Activated CD8-positive, alpha-beta memory T cell treated with anti-CD3 and anti-CD28 coated beads, Interleukin-2, amount 10 ng/mL, durations not matched to agents 7 days and 5 days (primary cell): Measurements from ENCODE around the gene DDHD1. TPM values are rescaled to one million over a fixed set of nuclear protein-coding genes. Genes with fewer than 3 reads are reported as not detected.
"Not testable (repeated sequence)": the region's sequence is repeated elsewhere in the genome, so short reads cannot be mapped to it uniquely, and the experiment has no call there.

Experiments
- ATAC-seq: fragments of 150-1000 bp; cut with Tn5 transposase; one replicate; pipeline ENCODE4 v1.10.0; 2021; ENCODE audit warnings: moderate library complexity
- CTCF ChIA-PET: fragments of 350-600 bp; sonication (Branson Sonifier 250); formaldehyde crosslinking; loops from one replicate; lab custom pipeline; 2021; ENCODE audit warnings: antibody characterized with exemption; lab: Charles Lee
- DNase-seq: peaks from one replicate; pipeline ENCODE4 v3.0.0-alpha.2; 2020
- H3K27ac Mint-ChIP-seq: one replicate; pipeline ENCODE4 v1.8.0; 2021; ENCODE audit warnings: mild to moderate bottlenecking, mixed read lengths
- H3K27me3 Mint-ChIP-seq: one replicate; pipeline ENCODE4 v1.8.0; 2021; ENCODE audit warnings: mixed read lengths
- H3K36me3 Mint-ChIP-seq: one replicate; pipeline ENCODE4 v1.8.0; 2021; ENCODE audit warnings: mild to moderate bottlenecking, mixed read lengths
- H3K4me1 Mint-ChIP-seq: one replicate; pipeline ENCODE4 v1.8.0; 2021; ENCODE audit warnings: mixed read lengths
- H3K4me3 Mint-ChIP-seq: one replicate; pipeline ENCODE4 v1.8.0; 2021; ENCODE audit warnings: mild to moderate bottlenecking, moderate library complexity, mixed read lengths
- H3K9me3 Mint-ChIP-seq: one replicate; pipeline ENCODE4 v1.8.0; 2022; ENCODE audit warnings: low read depth, mixed read lengths
- total RNA-seq, 2 experiments: library from RNA; stranded (reverse); gene quantifications; one replicate each; pipeline ENCODE4 v1.2.3, GENCODE V29; 2021

Gene DDHD1
- total RNA-seq, 2 experiments from 2014 or later: 70.7 to 80.5 TPM

DNA sequence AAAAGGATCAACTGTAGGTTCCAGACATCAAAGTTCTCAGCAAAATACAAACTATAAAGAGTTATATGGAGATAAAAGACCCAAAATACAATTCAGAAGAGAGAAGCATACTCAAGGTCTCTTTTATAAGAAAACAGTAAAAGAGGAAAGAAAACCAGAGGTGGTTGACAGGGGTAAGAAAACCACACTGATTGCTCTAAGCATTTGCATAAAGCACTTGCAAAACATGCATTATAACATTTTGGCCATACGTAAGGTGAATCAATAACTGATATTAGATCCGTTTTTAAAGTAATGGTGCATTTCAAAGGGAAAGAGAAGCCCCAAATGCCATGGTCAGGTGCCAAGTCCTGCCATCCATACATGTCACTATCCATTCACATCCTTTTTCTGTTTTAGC is 5.9 kb downstream of the DDHD1 start:
- no peak for DNase-seq
- Mint-ChIP-seq H3K27ac (peak overlapping the region; percentile 74), H3K4me3 (peak overlapping the region; percentile 100), H3K27me3 (no peaks in the 10 kb centered on the region), H3K36me3 (peaks cover 54% of the 10 kb centered on the region), H3K4me1 (peaks cover 74% of the 10 kb centered on the region), H3K9me3 (peaks cover 7% of the 10 kb centered on the region)
- CTCF ChIA-PET: interaction anchor here (6.4 kb wide), 1 partner anchor 39 kb away, joined by 58 read pairs; no protein-coding TSS in a partner anchor
- ATAC-seq: no peak

GRCh38 chr14:53146739-53147138 is 6.4 kb downstream of the DDHD1 start:
- H3K4me3 Mint-ChIP-seq: peak overlapping the region; percentile 100
- H3K36me3 Mint-ChIP-seq: peaks cover 55% of the 10 kb centered on the region

GRCh38 chr14:53144244-53144643 is 8.9 kb downstream of the DDHD1 start:
- peak; percentile 75 for ATAC-seq
- H3K27ac Mint-ChIP-seq: peak overlapping the region; percentile 80
- H3K9me3 Mint-ChIP-seq: peaks cover 27% of the 10 kb centered on the region
- CTCF ChIA-PET: no interaction called here
- no peaks in the 10 kb centered on the region for H3K27me3 Mint-ChIP-seq
- H3K4me3 Mint-ChIP-seq: no peak overlapping the region
- peaks cover 65% of the 10 kb centered on the region for H3K36me3 Mint-ChIP-seq
- DNase-seq: peak; percentile 63
- H3K4me1 Mint-ChIP-seq: peaks cover 82% of the 10 kb centered on the region

More at GRCh38 chr14:53146739-53147138, 6.4 kb downstream of the DDHD1 start:
- Mint-ChIP-seq H3K27ac (peak overlapping the region; percentile 74), H3K4me1 (peaks cover 77% of the 10 kb centered on the region), H3K27me3 (no peaks in the 10 kb centered on the region), H3K9me3 (peaks cover 11% of the 10 kb centered on the region)
- ATAC-seq (no peak), DNase-seq (no peak)
- CTCF ChIA-PET: no interaction called here

DNA sequence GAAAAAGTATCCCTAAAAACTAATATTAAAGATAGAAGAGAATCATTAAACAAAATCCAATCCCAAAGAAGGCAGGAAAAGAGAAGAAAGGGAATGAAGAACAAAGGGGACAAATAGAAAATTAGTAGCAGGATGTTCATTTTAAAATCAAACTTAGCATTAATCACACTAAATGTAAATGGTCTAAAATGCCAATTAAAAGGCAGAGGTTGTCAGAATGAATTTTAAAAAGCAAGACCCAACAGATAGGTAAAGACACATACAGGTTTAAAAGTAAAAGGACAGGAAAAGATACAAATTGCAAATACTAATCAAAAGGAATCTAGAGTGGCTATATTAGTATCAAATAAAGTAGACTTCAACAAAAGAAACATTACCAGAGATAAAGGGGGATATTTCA is 12.5 kb downstream of the DDHD1 start:
- Mint-ChIP-seq H3K9me3 (peaks cover 33% of the 10 kb centered on the region), H3K4me3 (no peak overlapping the region), H3K36me3 (peaks cover 79% of the 10 kb centered on the region), H3K4me1 (peaks cover 67% of the 10 kb centered on the region), H3K27me3 (no peaks in the 10 kb centered on the region), H3K27ac (no peak overlapping the region)
- ATAC-seq (no peak), DNase-seq (no peak)
- CTCF ChIA-PET: interaction anchor here (1.1 to 2.0 kb wide), 2 partner anchors 12 to 38 kb away, joined by 4 to 9 read pairs; partner anchors contain the start of gene DDHD1

DNA sequence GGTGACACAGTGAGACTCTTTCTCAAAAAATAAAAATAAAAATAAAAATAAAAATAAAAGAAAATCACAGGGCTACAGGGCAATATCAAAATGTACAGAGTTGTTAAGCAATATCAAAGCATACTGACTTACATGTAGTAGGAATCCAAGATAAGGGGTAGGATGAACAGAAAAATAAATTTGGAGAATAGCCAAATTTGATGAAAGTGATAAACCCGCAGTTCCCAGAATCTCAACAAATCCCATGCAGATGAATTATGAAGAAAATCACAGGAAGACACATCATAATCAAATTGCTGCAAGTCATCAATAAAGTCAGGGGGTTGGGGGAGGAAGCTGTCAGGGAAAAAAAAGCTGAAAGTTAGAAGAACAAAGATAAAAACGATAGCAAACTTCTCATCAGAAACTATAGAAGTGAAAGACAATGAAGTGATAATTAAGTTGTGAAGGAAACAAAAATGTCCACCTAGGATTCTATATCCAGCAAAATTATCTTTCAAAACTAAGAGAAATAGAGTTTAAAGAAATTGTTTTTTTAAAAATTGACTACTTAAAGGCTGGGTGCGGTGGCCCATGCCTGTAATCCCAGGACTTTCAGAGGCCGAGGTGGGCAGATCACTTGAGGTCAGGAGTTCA is 15.4 kb downstream of the DDHD1 start:
- no peak for DNase-seq
- Mint-ChIP-seq H3K36me3 (peaks cover 74% of the 10 kb centered on the region), H3K9me3 (peaks cover 32% of the 10 kb centered on the region), H3K4me1 (peaks cover 44% of the 10 kb centered on the region), H3K4me3 (no peak overlapping the region), H3K27me3 (no peaks in the 10 kb centered on the region), H3K27ac (no peak overlapping the region)
- ATAC-seq: no peak
- CTCF ChIA-PET: no interaction called here

DNA sequence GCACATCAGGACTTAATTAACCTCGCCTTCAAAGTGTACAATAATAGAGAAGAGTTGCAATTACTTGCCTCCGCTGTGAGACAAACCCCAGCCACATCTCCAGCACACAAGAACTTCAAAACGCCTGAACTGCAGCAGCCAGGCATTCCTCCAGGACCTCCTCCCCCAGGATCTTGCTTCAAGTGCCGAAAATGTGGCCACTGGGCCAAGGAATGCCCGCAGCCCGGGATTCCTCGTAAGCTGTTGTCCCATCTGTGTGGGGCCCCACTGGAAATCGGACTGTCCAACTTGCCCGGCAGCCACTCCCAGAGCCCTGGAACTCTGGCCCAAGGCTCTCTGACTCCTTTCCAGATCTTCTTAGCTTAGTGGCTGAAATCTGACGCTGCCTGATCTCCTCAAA is 22.6 kb downstream of the DDHD1 start:
- Mint-ChIP-seq H3K4me1 (peaks cover 32% of the 10 kb centered on the region), H3K36me3 (peaks cover 14% of the 10 kb centered on the region)
- H3K27me3 Mint-ChIP-seq, H3K4me3 Mint-ChIP-seq, DNase-seq, H3K27ac Mint-ChIP-seq, CTCF ChIA-PET, ATAC-seq, H3K9me3 Mint-ChIP-seq: not testable (repeated sequence)

DNA sequence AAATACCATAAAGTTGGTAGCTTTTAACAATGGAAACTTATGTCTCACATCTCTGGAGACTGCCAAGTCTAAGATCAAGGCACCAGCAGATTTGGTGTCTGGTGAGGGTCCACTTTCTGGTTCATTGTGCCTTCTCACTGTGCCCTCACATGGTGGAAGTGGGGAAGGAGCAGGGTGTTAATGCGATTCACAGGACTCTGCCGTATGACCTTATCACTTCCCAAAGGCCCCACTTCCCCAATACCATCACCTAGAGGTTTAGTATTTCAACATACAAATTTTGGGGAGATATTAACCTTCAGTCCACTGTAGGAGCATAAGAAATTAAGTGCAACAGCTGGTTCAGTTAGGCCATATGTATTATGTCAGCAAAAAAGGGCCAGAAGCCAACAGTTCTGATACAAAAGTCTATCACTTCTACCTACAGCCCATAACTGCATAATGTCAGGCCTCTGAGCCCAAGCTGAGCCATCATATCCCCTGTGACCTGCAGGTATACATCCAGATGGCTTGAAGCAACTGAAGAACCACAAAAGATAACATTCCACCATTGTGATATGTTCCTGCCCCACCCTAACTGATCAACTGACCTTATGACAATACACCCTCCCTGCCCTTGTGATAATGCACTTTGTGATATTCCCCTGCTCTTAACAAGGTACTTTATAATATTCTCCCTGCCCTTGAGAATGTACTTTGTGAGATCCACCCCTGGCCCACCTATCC is 24.7 kb downstream of the DDHD1 start:
- no peaks in the 10 kb centered on the region for H3K9me3 Mint-ChIP-seq
- DNase-seq: no peak
- ATAC-seq: no peak
- CTCF ChIA-PET: no interaction called here
- no peak overlapping the region for H3K4me3 Mint-ChIP-seq
- peaks cover 31% of the 10 kb centered on the region for H3K4me1 Mint-ChIP-seq
- H3K27me3 Mint-ChIP-seq: no peaks in the 10 kb centered on the region
- peak overlapping the region; percentile 8 for H3K27ac Mint-ChIP-seq
- H3K36me3 Mint-ChIP-seq: peaks cover 7% of the 10 kb centered on the region

DNA sequence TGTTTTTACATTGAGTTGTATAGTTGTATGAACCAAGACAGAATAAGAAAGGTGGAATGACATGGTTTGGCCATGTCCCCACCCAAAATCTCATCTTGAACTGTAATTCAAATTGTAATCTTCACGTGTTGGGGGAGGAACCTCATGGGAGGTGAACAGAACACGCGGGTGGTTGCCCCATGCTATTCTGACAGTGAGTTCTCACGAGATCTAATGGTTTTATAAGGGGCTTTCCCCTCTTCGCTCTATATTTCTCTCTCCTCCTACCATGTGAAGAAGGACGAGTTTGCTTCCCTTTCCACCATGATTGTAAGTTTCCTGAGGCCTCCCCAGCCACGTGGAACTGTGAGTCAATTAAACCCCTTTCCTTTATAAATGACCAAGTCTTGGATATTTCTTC is 25.3 kb downstream of the DDHD1 start:
- Mint-ChIP-seq H3K4me1 (peaks cover 31% of the 10 kb centered on the region), H3K9me3 (no peaks in the 10 kb centered on the region), H3K27me3 (no peaks in the 10 kb centered on the region), H3K27ac (peak overlapping the region; percentile 79), H3K36me3 (peaks cover 9% of the 10 kb centered on the region), H3K4me3 (peak overlapping the region; percentile 62)
- no peak for DNase-seq
- CTCF ChIA-PET: no interaction called here
- peak; percentile 23 for ATAC-seq

DNA sequence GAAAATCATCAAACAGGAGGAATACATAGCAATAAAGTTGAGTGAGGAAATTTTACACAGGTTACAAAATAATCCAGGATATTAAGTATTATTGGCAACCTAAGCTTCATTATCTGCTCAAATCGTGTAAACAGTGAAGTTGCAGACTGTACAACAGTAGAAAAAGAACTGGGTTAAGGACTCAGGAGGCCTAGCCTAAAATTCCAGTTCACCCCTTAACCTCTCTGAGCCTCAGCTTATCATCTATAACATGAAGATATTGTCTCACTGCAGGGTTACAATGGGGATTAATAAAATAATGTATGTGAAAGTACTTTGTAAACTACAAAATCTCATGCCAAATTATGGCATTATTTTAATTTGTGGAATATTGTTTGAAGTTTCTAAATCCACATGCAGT is 26.0 kb downstream of the DDHD1 start:
- H3K4me1 Mint-ChIP-seq: peaks cover 31% of the 10 kb centered on the region
- peak; percentile 30 for ATAC-seq
- no peak for DNase-seq
- CTCF ChIA-PET: interaction anchor here (0.9 to 1.2 kb wide), 4 partner anchors 9 to 90 kb away, joined by 3 to 5 read pairs (median 4); no protein-coding TSS in a partner anchor
- H3K4me3 Mint-ChIP-seq: peak overlapping the region; percentile 62
- H3K27ac Mint-ChIP-seq: peak overlapping the region; percentile 79
- H3K27me3 Mint-ChIP-seq: no peaks in the 10 kb centered on the region
- H3K9me3 Mint-ChIP-seq: no peaks in the 10 kb centered on the region
- peaks cover 12% of the 10 kb centered on the region for H3K36me3 Mint-ChIP-seq

- H3K27me3 Mint-ChIP-seq: no peaks in the 10 kb centered on the region
- peaks cover 31% of the 10 kb centered on the region for H3K4me1 Mint-ChIP-seq
- peak overlapping the region; percentile 79 for H3K27ac Mint-ChIP-seq
- peaks cover 16% of the 10 kb centered on the region for H3K36me3 Mint-ChIP-seq
- DNase-seq (no peak), ATAC-seq (peak; percentile 42)
- CTCF ChIA-PET: interaction anchor here (0.9 to 1.2 kb wide), 4 partner anchors 10 to 90 kb away, joined by 3 to 5 read pairs (median 4); no protein-coding TSS in a partner anchor
- H3K4me3 Mint-ChIP-seq: peak overlapping the region; percentile 62
- H3K9me3 Mint-ChIP-seq: no peaks in the 10 kb centered on the region
Measured at GRCh38 chr14:53126731-53127130, 26.4 kb downstream of the DDHD1 start.

DNA sequence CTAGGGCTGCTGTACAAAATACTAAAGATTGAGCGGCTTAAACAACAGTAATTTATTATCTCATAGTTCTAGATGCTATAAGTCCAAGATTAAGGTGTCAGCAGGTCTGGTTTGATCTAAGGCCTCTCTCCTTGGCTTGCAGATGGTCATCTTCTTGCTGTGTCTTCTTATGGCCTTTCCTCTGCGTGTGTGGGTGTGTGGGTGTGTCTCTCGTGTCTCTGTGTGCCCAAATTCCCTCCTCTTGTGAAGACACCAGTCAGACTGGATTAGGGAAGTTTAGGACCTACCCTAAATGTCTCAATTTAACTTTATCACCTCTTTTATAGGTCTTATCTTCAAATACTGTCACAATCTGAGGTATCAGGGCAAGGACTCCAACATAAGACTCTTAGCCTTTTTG is 28.3 kb downstream of the DDHD1 start:
- CTCF ChIA-PET: interaction anchor here (1.8 kb wide), 1 partner anchor 14 kb away, joined by 4 read pairs; no protein-coding TSS in a partner anchor
- no peak for ATAC-seq
- Mint-ChIP-seq H3K27me3 (no peaks in the 10 kb centered on the region), H3K4me3 (no peak overlapping the region), H3K27ac (no peak overlapping the region), H3K36me3 (peaks cover 34% of the 10 kb centered on the region), H3K4me1 (peaks cover 39% of the 10 kb centered on the region), H3K9me3 (peaks cover 3% of the 10 kb centered on the region)
- no peak for DNase-seq

- not testable (repeated sequence) for ATAC-seq, DNase-seq, H3K9me3 Mint-ChIP-seq, H3K27ac Mint-ChIP-seq, H3K4me3 Mint-ChIP-seq, H3K27me3 Mint-ChIP-seq
- CTCF ChIA-PET: interaction anchor here (0.6 to 1.6 kb wide), 3 partner anchors 12 to 30 kb away, joined by 3 to 4 read pairs (median 3); no protein-coding TSS in a partner anchor
- peaks cover 51% of the 10 kb centered on the region for H3K36me3 Mint-ChIP-seq
- peaks cover 47% of the 10 kb centered on the region for H3K4me1 Mint-ChIP-seq
Measured at GRCh38 chr14:53121419-53121818, 31.7 kb downstream of the DDHD1 start.

DNA sequence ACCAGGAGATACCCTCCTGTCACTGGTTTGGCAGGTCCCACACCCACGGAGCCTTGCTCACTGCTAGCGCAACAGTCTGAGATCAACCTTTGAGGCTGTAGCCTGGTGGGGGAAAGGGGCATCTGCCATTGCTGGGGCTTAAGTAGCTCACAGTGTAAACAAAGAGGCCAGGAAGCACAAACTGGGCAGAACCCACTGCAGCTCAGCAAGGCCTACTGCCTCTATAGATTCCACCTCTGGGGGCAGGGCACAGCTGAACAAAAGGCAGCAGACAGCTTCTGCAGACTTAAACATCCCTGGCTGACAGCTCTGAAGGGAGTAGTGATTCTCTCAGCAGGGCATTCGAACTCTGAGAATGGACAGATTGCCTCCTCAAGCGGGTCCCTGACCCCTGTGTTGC is 35.6 kb downstream of the DDHD1 start:
- H3K4me3 Mint-ChIP-seq, ATAC-seq, H3K27ac Mint-ChIP-seq, H3K27me3 Mint-ChIP-seq, DNase-seq: not testable (repeated sequence)
- H3K9me3 Mint-ChIP-seq: peaks cover 21% of the 10 kb centered on the region
- H3K4me1 Mint-ChIP-seq: peaks cover 63% of the 10 kb centered on the region
- CTCF ChIA-PET: interaction anchor here (1.2 kb wide), 1 partner anchor 34 kb away, joined by 4 read pairs; no protein-coding TSS in a partner anchor
- H3K36me3 Mint-ChIP-seq: peaks cover 74% of the 10 kb centered on the region
